Tibial nerve (tissue), 4 donors: ENCODE data around the gene ZC3H7B. TPM values are rescaled to one million over a fixed set of nuclear protein-coding genes. Genes with fewer than 3 reads are reported as not detected.
"Not testable (repeated sequence)": the region's sequence is repeated elsewhere in the genome, so short reads cannot be mapped to it uniquely, and the experiment has no call there.

Source experiments
- DNase-seq, 2 donors: peaks; one replicate each; pipeline ENCODE4 v3.0.0-alpha.2; 2019; ENCODE audit warnings: low spot score in 2 of 2
- H3K27ac ChIP-seq, 4 donors: fragments of 200-600 bp; sonication (generic) in 3 of 4; one replicate each; pipeline ENCODE4 v1.5.1; 2017 to 2019; ENCODE audit warnings: mild to moderate bottlenecking in 1 of 4
- H3K27me3 ChIP-seq, 2 donors: fragments of 200-600 bp; sonication (generic) in 1 of 2; one replicate each; pipeline versions ENCODE4 v1.5.1 to v1.6.0; 2017 to 2019
- H3K36me3 ChIP-seq, 3 donors: fragments of 200-600 bp; sonication (generic); one replicate each; pipeline ENCODE4 v1.5.1; 2018 to 2019
- H3K4me1 ChIP-seq, 4 donors: fragments of 200-600 bp; sonication (generic) in 3 of 4; one replicate each; pipeline ENCODE4 v1.5.1; 2017 to 2019
- H3K4me3 ChIP-seq, 4 donors: fragments of 200-600 bp; sonication (generic) in 3 of 4; one replicate each; pipeline ENCODE4 v1.5.1; 2017 to 2019; ENCODE audit warnings: mild to moderate bottlenecking in 1 of 4, moderate library complexity in 1 of 4
- H3K9me3 ChIP-seq, 4 donors: fragments of 200-600 bp; sonication (generic) in 3 of 4; one replicate each; pipeline ENCODE4 v1.5.1; 2017 to 2019
- EP300 ChIP-seq, 2 donors: sonication (generic); formaldehyde crosslinking; IDR thresholded peaks; one replicate each; pipeline ENCODE4 v1.6.1; 2017; ENCODE audit warnings: antibody characterized with exemption in 2 of 2, mild to moderate bottlenecking in 1 of 2
- POLR2A ChIP-seq, 2 donors: fragments of 450-650 bp; IDR thresholded peaks; one replicate each; pipeline ENCODE4 v1.6.1; 2017; ENCODE audit warnings: antibody characterized with exemption in 2 of 2, mild to moderate bottlenecking in 2 of 2, moderate library complexity in 2 of 2
- WGBS, 2 donors: methylation state at CpG; one replicate each; pipeline ENCODE4 v1.1.5; 2018; 5-methylcytosine and 5-hydroxymethylcytosine counted together
- total RNA-seq, 4 donors: library from RNA; depleted of rRNA; stranded (reverse); fragments of >200 nt; gene quantifications; one replicate each; pipeline ENCODE4 v1.1.0, GENCODE V29; 2016
- TF ChIP-seq, protein P1 (sequence below), 5 experiments: fragments of 200-600 bp in 3 of 5; fragments of 450-650 bp in 2 of 5; sonication (generic) in 3 of 5; IDR thresholded peaks; one replicate each; pipeline ENCODE4 v1.5.1; 2016 to 2019; ENCODE audit warnings: antibody characterized with exemption in 5 of 5, mild to moderate bottlenecking in 3 of 5, moderate library complexity in 2 of 5

The ZC3H7B gene
- total RNA-seq, 4 donors from 2014 or later: 45.0 to 74.9 (median 57.9) TPM

DNA sequence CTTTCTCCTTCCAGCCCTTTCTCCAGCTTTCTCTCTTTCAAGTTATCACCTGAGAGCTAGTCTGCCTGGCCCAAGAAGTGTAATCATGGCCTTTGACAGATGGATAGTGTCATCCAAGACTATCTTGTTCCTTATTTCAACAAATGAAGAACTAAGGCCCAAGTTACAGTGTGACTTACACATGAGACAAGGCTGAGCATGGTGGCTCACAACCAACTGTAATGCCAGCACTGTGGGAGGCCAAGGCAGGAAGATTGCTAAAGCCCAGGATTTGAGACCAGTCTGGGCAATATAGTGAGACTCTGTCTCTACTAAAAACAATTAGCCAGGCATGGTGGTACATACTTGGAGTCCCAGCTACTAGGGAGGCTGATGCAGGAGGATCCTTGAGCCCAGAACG is 11.7 kb upstream of the ZC3H7B start:
- Histone ChIP-seq H3K4me3 (no peak overlapping the region), H3K27ac (peak overlapping the region in 2 of 4 donors; percentile 28 to 54), H3K9me3 (no peaks in the 10 kb centered on the region), H3K27me3 (no peaks in the 10 kb centered on the region), H3K4me1 (peaks cover 0 to 28% (median 7%) of the 10 kb centered on the region in 4 donors), H3K36me3 (peaks cover 0 to 2% (median 0%) of the 10 kb centered on the region in 3 donors)
- 93 to 97% methylated on average over 1 of the region's 1 CpG for WGBS, 2 donors
- TF ChIP-seq EP300 (IDR thresholded peaks at IDR 0.05): no peak
- no peak for TF ChIP-seq POLR2A (IDR thresholded peaks at IDR 0.05)
- DNase-seq: no peak

DNA sequence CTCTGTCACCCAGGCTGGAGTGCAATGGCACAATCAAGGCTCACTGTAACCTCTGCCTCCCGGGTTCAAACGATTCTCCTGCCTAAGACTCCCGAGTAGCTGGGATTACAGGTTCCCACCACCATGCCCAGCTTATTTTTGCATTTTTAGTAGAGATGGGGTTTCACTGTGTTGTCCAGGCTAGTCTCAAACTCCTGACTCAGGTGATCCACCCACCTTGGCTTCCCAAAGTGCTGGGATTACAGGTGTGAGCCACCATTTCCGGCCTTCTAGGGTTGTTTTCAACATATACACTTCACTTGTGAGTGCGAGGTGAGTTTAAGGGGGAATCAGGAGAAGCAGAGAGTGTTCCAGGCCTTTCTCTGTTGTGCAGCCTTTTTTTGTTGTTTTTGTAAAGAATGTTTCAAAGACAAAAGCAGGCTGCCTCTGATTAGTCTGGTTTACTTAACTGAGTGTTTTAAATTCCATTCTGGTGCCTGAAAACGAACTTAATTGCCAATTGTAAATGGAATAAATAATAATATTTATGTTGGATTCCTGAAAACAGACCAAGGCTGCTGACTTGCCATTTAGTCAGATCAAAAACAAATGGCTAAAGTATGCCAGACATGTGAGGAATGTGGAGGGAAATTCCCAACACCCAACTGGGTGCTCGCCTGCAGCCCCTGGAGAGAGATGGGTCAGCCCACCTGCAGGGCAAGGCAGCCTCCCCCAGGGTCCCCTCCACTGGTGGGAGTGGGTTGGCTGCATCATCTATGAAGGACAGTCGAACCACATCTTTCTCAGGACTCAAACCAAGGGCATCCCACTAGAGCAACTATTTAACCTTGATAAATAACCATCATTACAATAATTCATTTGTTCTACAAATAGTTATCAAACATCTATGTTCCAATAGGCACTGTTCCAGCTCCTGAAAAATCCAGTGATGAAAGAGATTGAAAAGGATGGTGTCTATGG is 10.8 kb upstream of the ZC3H7B start:
- no peaks in the 10 kb centered on the region for H3K36me3 ChIP-seq
- H3K4me3 ChIP-seq: no peak overlapping the region
- H3K4me1 ChIP-seq: peaks cover 0 to 19% (median 4%) of the 10 kb centered on the region in 4 donors
- H3K27ac ChIP-seq: peak overlapping the region in 2 of 4 donors; percentile 54 to 60
- whole genome bisulfite sequencing, 2 donors: 48 to 51% methylated on average over 8 of the region's 8 CpGs
- DNase-seq: peak in 1 of 2 donors; percentile 18
- no peaks in the 10 kb centered on the region for H3K27me3 ChIP-seq
- H3K9me3 ChIP-seq: no peaks in the 10 kb centered on the region
- TF ChIP-seq POLR2A (IDR thresholded peaks at IDR 0.05): no peak
- TF ChIP-seq EP300 (IDR thresholded peaks at IDR 0.05): no peak
- TF ChIP-seq, protein P1, sequence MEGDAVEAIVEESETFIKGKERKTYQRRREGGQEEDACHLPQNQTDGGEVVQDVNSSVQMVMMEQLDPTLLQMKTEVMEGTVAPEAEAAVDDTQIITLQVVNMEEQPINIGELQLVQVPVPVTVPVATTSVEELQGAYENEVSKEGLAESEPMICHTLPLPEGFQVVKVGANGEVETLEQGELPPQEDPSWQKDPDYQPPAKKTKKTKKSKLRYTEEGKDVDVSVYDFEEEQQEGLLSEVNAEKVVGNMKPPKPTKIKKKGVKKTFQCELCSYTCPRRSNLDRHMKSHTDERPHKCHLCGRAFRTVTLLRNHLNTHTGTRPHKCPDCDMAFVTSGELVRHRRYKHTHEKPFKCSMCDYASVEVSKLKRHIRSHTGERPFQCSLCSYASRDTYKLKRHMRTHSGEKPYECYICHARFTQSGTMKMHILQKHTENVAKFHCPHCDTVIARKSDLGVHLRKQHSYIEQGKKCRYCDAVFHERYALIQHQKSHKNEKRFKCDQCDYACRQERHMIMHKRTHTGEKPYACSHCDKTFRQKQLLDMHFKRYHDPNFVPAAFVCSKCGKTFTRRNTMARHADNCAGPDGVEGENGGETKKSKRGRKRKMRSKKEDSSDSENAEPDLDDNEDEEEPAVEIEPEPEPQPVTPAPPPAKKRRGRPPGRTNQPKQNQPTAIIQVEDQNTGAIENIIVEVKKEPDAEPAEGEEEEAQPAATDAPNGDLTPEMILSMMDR (IDR thresholded peaks at IDR 0.05): no peak

DNA sequence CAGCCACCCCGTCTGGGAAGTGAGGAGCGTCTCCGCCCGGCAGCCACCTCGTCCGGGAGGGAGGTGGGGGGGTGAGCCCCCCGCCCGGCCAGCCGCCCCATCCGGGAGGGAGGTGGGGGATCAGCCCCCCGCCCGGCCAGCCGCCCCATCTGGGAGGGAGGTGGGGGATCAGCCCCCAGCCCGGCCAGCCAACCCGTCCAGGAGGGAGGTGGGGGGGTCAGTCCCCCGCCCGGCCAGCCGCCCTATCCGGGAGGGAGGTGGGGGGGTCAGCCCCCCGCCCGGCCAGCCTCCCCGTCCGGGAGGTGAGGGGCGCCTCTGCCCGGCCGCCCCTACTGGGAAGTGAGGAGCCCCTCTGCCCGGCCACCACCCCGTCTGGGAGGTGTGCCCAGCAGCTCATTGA is 6.5 kb upstream of the ZC3H7B start:
- H3K4me3 ChIP-seq, H3K27me3 ChIP-seq, H3K4me1 ChIP-seq, H3K9me3 ChIP-seq, H3K36me3 ChIP-seq, DNase-seq: not testable (repeated sequence)
- peak overlapping the region in 1 of 4 donors; percentile 54 for H3K27ac ChIP-seq
- WGBS, 2 donors: 93% methylated on average over 3 of the region's 28 CpGs; no CpG with 5 or more reads in 1 of the 2 donors

DNA sequence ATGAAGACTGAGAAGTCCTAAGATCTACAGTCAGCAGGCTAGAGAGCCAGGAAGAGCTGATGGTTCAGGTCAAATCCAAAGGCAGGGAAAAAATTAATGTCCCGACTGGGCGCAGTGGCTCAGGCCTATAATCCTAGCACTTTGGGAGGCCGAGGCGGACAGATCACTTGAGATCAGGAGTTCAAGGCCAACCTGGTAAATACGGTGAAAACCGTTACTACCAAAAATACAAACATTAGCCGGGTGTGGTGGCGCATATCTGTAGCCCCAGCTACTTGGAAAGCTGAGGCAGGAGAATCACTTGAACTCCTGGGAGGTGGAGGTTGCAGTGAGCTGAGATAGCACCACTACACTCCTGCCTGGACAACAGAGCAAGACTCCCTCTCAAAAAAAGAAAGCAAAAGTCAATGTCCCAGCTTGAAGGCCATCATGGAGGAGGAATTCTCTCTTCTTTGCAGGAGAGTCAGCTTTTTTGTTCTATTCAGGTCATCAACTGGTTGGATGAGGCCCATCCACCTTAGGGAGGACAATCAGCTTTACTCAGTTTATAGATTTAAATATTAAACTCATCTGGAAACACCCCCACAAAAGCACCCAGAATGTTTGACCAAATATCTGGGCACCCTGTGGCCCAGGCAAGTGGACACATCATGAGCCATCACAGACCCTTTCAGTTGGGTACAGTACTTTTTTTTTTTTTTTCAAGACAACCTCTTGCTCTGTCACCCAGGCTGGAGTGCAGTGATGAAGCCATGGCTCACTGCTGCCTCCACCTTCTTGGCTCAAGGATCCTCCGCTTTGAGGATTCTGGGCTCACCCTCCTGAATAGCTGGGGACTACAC is 4.3 kb upstream of the ZC3H7B start:
- 94% methylated on average over 9 of the region's 9 CpGs for WGBS, 2 donors
- TF ChIP-seq, protein P1 (IDR thresholded peaks at IDR 0.05): no peak
- TF ChIP-seq POLR2A (IDR thresholded peaks at IDR 0.05) (no peak), EP300 (IDR thresholded peaks at IDR 0.05) (no peak)
- no peak overlapping the region for H3K4me3 ChIP-seq
- no peaks in the 10 kb centered on the region for H3K27me3 ChIP-seq
- no peaks in the 10 kb centered on the region for H3K9me3 ChIP-seq
- no peak overlapping the region for H3K27ac ChIP-seq
- H3K36me3 ChIP-seq: no peaks in the 10 kb centered on the region
- peaks cover 0 to 7% (median 2%) of the 10 kb centered on the region in 4 donors for H3K4me1 ChIP-seq
- DNase-seq: no peak

DNA sequence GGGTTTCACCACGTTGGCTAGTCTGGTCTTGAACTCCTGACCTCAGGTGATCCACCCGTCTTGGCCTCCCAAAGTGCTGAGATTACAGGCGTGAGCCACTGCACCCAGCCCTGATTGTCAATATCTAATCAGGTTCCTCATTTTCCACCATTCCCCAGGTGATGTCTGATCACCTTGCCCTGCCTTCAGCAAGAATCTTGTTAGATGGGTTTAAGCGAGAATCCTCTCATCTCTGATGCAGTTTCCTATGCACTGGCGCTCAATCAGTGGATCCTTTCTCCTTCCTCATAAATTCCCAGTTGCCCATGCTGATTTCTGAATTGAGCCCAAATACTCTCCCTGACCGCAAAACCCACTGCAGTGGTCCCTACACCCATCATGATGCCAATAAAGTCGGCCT is 664 bp upstream of the ZC3H7B start:
- DNase-seq: no peak
- no peak for TF ChIP-seq POLR2A (IDR thresholded peaks at IDR 0.05)
- Histone ChIP-seq H3K4me3 (peak overlapping the region in 3 of 4 donors; percentile 81 to 92 (median 85)), H3K27me3 (no peaks in the 10 kb centered on the region), H3K36me3 (no peaks in the 10 kb centered on the region), H3K4me1 (peaks cover 0 to 24% (median 5%) of the 10 kb centered on the region in 4 donors), H3K9me3 (no peaks in the 10 kb centered on the region), H3K27ac (peak overlapping the region; percentile 80 to 95 (median 89))
- WGBS, 2 donors: 47 to 51% methylated on average over 7 of the region's 7 CpGs

DNA sequence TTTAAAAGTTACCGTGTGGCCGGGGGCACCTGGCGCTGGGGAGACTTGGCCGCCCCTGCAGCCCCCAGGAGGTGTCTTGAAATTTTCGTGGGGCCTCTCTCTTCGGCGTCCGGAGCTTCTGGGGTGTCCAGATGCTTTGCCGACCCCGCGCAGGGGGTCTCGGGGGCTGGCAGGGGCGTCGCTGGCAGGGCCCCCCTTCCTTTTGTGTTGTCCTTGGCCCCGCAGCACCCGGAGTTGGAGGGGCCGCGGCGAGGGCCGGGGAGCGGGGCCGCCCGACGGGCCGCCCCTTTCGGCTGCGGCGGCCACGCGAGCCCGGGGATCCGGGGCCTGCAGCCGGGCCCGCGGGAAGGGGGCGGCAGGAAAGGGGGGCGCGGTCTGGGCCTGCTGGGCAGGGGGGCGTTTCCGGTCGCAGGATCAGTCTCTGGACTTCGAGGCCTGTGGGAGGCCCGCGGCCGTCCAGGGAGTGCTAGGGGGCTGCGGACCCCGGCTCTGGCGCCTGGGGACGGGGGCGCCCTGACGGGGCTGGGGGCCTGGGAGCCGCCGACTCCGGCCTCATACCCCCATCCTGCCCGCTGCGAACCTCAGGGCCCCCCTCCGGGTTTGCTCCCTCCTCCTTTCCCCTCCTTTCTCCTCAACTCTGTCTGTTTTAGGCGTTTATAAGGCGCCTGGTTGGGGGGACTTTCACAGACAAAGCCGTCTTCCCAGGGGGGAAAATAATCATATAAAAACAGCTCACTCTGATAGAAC is 869 bp downstream of the ZC3H7B start:
- H3K36me3 ChIP-seq: no peaks in the 10 kb centered on the region
- H3K4me3 ChIP-seq: peak overlapping the region; percentile 81 to 92 (median 84)
- DNase-seq: no peak
- H3K27ac ChIP-seq: peak overlapping the region; percentile 80 to 95 (median 89)
- WGBS, 2 donors: 1% methylated on average over 27 to 57 of the region's 60 CpGs
- TF ChIP-seq, protein P1 (IDR thresholded peaks at IDR 0.05): no peak
- TF ChIP-seq POLR2A (IDR thresholded peaks at IDR 0.05): no peak
- no peak for TF ChIP-seq EP300 (IDR thresholded peaks at IDR 0.05)
- H3K27me3 ChIP-seq: no peaks in the 10 kb centered on the region
- H3K4me1 ChIP-seq: peaks cover 0 to 39% (median 6%) of the 10 kb centered on the region in 4 donors
- no peaks in the 10 kb centered on the region for H3K9me3 ChIP-seq
